Measurements from ENCODE around the gene PSMD14.

DNA sequence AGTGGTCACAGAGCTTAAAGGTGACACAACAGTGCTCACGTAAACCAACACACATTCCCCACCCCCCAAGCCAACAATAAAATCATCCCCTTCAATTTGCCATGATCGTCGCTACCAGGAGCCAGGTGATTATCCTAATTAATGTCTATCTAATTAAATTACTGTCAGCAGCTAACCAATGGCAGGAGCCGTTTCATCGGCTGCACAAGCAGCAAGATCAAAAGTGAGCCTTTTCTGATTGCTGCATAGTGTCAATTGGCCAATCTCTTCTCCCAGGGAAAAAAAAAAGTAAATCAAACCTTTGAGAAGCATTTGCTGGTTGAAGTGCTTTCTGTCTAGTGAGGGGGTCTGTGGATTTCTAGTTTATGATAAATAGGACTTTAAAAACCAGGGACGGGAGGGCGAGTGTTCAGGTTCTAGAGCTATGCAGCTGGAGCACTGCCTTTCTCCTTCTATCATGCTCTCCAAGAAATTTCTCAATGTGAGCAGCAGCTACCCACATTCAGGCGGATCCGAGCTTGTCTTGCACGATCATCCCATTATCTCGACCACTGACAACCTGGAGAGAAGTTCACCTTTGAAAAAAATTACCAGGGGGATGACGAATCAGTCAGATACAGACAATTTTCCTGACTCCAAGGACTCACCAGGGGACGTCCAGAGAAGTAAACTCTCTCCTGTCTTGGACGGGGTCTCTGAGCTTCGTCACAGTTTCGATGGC, 107.9 kb downstream of the PSMD14 start, which contains the start of gene TBR1:
- no peak for TF ChIP-seq POLR2A (IDR thresholded peaks at IDR 0.05; ENCODE audit: low read length)
- TF ChIP-seq GATA1 (IDR thresholded peaks at IDR 0.05; ENCODE audit: low read depth, low read length): no peak

Data from erythroblast (primary cell).